NT2/D1 (cell line): ENCODE results near the gene DIP2C.

ENCODE experiments used
- YY1 ChIP-seq: IDR thresholded peaks from 2 replicates; pipeline ENCODE4 v1.6.1; 2011; ENCODE audit not compliant: insufficient read length, insufficient read depth
- ZNF274 ChIP-seq: IDR thresholded peaks from 2 replicates; pipeline ENCODE4 v1.6.1; 2011; ENCODE audit warnings: mild to moderate bottlenecking, low read depth, low read length

GRCh38 chr10:597976-598375 is 91.5 kb downstream of the DIP2C start:
- TF ChIP-seq ZNF274: no peak
- no peak for TF ChIP-seq YY1
